ENCODE results near the gene MARCHF4. TPM values are rescaled to one million over a fixed set of nuclear protein-coding genes. Genes with fewer than 3 reads are reported as not detected.

MARCHF4 gene
- total and polyA plus RNA-seq, 2 of the 8 experiments (the other 6 are each of a cell fraction or from before 2014, with no cell fraction given), result 1.9 to 2.9 TPM

DNA sequence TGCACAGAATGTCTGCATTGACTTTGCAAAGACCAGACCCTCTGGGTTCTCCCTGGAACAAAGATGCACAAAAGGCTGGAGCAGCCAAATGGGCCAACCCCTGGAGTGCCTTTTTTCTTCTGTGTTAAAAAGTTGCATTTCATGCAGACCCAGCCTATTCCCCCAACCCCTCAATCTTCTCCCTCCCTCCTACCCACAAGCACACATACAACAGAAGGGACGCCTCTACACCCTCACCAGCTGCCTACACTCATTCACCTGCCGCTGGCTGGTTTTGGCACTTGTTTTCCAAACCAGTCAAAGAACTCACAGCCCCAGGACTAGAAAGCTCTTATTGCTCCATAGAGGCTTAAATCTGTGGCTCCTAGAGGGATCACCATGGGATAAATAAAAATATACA is 16.6 kb downstream of the MARCHF4 start:
- H3K79me1 ChIP-seq (ENCODE audit: low read depth, low read length), result no peaks in the 10 kb centered on the region
- ChIA-PET CTCF (ENCODE audit: partially characterized antibody) (interaction anchor here (1.5 kb wide), 1 partner anchor 48 kb away, joined by 3 read pairs; no protein-coding TSS in a partner anchor), POLR2A (ENCODE audit: partially characterized antibody) (no interaction called here)
- H3K4me2 ChIP-seq (ENCODE audit: insufficient read depth in 1 of 2, low read depth in 2 of 2, low read length in 2 of 2), result no peak overlapping the region; a peak in 1 of 4 replicates
- no peaks in the 10 kb centered on the region for H3K36me3 ChIP-seq (ENCODE audit: control insufficient read depth in 2 of 4, insufficient read depth in 4 of 4, low read length in 3 of 4)
- H3K14ac ChIP-seq (ENCODE audit: insufficient read length), result no peak overlapping the region
- no peaks in the 10 kb centered on the region for H3K23me2 ChIP-seq (ENCODE audit: low read depth, low read length)
- H3K9ac ChIP-seq (replicated peaks in 1 of 4; ENCODE audit: extremely low read depth in 1 of 4, low read depth in 3 of 4, low read length in 3 of 4), result no peak overlapping the region
- H3K27me3 ChIP-seq (replicated peaks in 1 of 4; ENCODE audit: control insufficient read depth in 3 of 4, extremely low read depth in 1 of 4, insufficient read depth in 3 of 4, low read length in 3 of 4), result no peaks in the 10 kb centered on the region
- H2BK120ac ChIP-seq (replicated peaks; ENCODE audit: low read depth, low read length), result no peak overlapping the region
- no peak overlapping the region for H3K4ac ChIP-seq (replicated peaks; ENCODE audit: insufficient read length, low read depth, low read length)
- FAIRE-seq, result no peak
- H3K27ac ChIP-seq (ENCODE audit: low read depth, low read length), result no peak overlapping the region
- H4K91ac ChIP-seq (replicated peaks; ENCODE audit: insufficient read length, low read length), result no peak overlapping the region
- H2BK15ac ChIP-seq (ENCODE audit: low read length), result no peak overlapping the region
- H3K56ac ChIP-seq (replicated peaks; ENCODE audit: insufficient read length, low read depth, low read length), result no peak overlapping the region
- H4K5ac ChIP-seq (ENCODE audit: insufficient read length, low read depth, low read length), result no peak overlapping the region
- no peak for DNase-seq (ENCODE audit: low read depth in 1 of 2, low spot score in 2 of 2)
- WGBS, 2 experiments (ENCODE audit: extremely low coverage in 1 of 2, insufficient coverage in 1 of 2, insufficient read length in 1 of 2, insufficient replicate concordance in 2 of 2, low coverage in 1 of 2, low lambda C conversion rate in 2 of 2, missing lambda C conversion rate in 1 of 2), result 82% methylated on average over 2 of the region's 2 CpGs; no CpG with 5 or more reads in 1 of the 2 experiments
- no peaks in the 10 kb centered on the region for H3K9me3 ChIP-seq (ENCODE audit: insufficient read depth in 2 of 2, low read depth in 1 of 2, low read length in 1 of 2)
- peaks cover 0 to 9% (median under 1%) of the 10 kb centered on the region in 4 experiments; a peak in 3 of 7 replicates for H3K4me1 ChIP-seq (replicated peaks in 1 of 4; ENCODE audit: control insufficient read depth in 3 of 4, insufficient read depth in 4 of 4, low read length in 3 of 4)
- no peak overlapping the region for H2BK12ac ChIP-seq (ENCODE audit: low read depth, low read length)
- no peak overlapping the region for H4K8ac ChIP-seq (ENCODE audit: extremely low read depth, insufficient read depth, low read length)
- H2BK20ac ChIP-seq (ENCODE audit: low read length), result no peak overlapping the region
- no peaks in the 10 kb centered on the region for H3K79me2 ChIP-seq (ENCODE audit: control insufficient read depth in 1 of 2, insufficient read depth in 2 of 2, low read length in 2 of 2)
- H2AK5ac ChIP-seq (ENCODE audit: low read depth, low read length), result no peak overlapping the region
- H2AFZ ChIP-seq (ENCODE audit: low read length), result no peak overlapping the region
- no peaks in the 10 kb centered on the region for H4K20me1 ChIP-seq (replicated peaks in 1 of 2; ENCODE audit: control insufficient read depth in 1 of 2, insufficient read depth in 2 of 2, low read length in 2 of 2)
- no peak overlapping the region for H3K23ac ChIP-seq (ENCODE audit: insufficient read length)
- H3K4me3 ChIP-seq (ENCODE audit: extremely low read depth in 1 of 4, insufficient read depth in 2 of 4, low read depth in 3 of 4, low read length in 4 of 4), result no peak overlapping the region
- no peak overlapping the region for H2BK5ac ChIP-seq (ENCODE audit: low read depth, low read length)
- no peak overlapping the region for H3K18ac ChIP-seq (ENCODE audit: extremely low read depth, low read length)
- TF ChIP-seq JUND (IDR thresholded peaks at IDR 0.05; ENCODE audit: low read length), result no peak

Data from H1 (cell line).